Stimulated activated CD4-positive, alpha-beta T cell treated with anti-CD3 and anti-CD28 coated beads, Interleukin-2, amount 100 ng/mL, for 24 hours (primary cell): ENCODE measurements around the gene DDX39B.
A peak's percentile ranks its signal among the peaks of the same experiment; 100 is the strongest.

Experiments
- DNase-seq, 2 donors: peaks; one replicate each; pipeline ENCODE4 v3.0.0-alpha.2; 2020

Gene DDX39B

GRCh38 chr6:31546958-31547726, 5.3 kb upstream of the DDX39B start, which contains the start of gene NFKBIL1:
Gene NFKBIL1 (plus strand): TSS chr6:31547608. CDS start chr6:31547695, 87 bp downstream.
- peak; percentile 92 for DNase-seq

- DNase-seq, result peak; percentile 91 to 94
These were observed 4.6 kb upstream of the DDX39B start, which contains the start of gene ATP6V1G2 for GRCh38 chr6:31546339-31546957. Gene ATP6V1G2 (minus strand): TSS chr6:31546608. CDS start chr6:31546559, 49 bp downstream.

- no peak for DNase-seq
These were observed 3.5 kb upstream of the DDX39B start for GRCh38 chr6:31545291-31545690.

- DNase-seq, result no peak
These were observed 2.9 kb upstream of the DDX39B start for GRCh38 chr6:31544676-31545075.

GRCh38 chr6:31543639-31544038, 1.8 kb upstream of the DDX39B start:
- no peak for DNase-seq

GRCh38 chr6:31541059-31541657, 645 bp downstream of the DDX39B start:
- DNase-seq, result peak; percentile 69 to 70

- DNase-seq, result no peak
These were observed 1.2 kb downstream of the DDX39B start for GRCh38 chr6:31540640-31541039.

- no peak for DNase-seq
These were observed 2.9 kb downstream of the DDX39B start for GRCh38 chr6:31538805-31539400.

- DNase-seq, result no peak
These were observed 6.1 kb downstream of the DDX39B start for GRCh38 chr6:31535538-31536324.

GRCh38 chr6:31534521-31535040, 7.2 kb downstream of the DDX39B start:
- DNase-seq, result no peak

- no peak for DNase-seq
These were observed 7.8 kb downstream of the DDX39B start for GRCh38 chr6:31534011-31534410.

GRCh38 chr6:31533455-31533841, 8.4 kb downstream of the DDX39B start:
- no peak for DNase-seq

- no peak for DNase-seq
These were observed 9.0 kb downstream of the DDX39B start for GRCh38 chr6:31532644-31533454.

- DNase-seq, result no peak
These were observed 9.8 kb downstream of the DDX39B start for GRCh38 chr6:31531771-31532643.

- DNase-seq, result no peak
These were observed 10.6 kb downstream of the DDX39B start for GRCh38 chr6:31531162-31531561.

GRCh38 chr6:31530659-31531058, 11.1 kb downstream of the DDX39B start:
- no peak for DNase-seq

- DNase-seq, result no peak
These were observed 12.3 kb downstream of the DDX39B start for GRCh38 chr6:31529329-31530150.

GRCh38 chr6:31528821-31529328, 12.9 kb downstream of the DDX39B start, which contains the start of gene MCCD1:
Gene MCCD1 (plus strand): TSS chr6:31528962. CDS start chr6:31529015, 53 bp downstream.
- DNase-seq, result no peak

GRCh38 chr6:31528307-31528777, 13.5 kb downstream of the DDX39B start:
- no peak for DNase-seq
